HG02571 (cell line): ENCODE results near the gene INO80.

Experiments
- ATAC-seq: cut with Tn5 transposase; IDR thresholded peaks from one replicate; pipeline ENCODE4 v1.9.1; 2021; ENCODE audit warnings: mild to moderate bottlenecking, moderate library complexity; ENCODE audit not compliant: unreplicated experiment

INO80 gene

DNA sequence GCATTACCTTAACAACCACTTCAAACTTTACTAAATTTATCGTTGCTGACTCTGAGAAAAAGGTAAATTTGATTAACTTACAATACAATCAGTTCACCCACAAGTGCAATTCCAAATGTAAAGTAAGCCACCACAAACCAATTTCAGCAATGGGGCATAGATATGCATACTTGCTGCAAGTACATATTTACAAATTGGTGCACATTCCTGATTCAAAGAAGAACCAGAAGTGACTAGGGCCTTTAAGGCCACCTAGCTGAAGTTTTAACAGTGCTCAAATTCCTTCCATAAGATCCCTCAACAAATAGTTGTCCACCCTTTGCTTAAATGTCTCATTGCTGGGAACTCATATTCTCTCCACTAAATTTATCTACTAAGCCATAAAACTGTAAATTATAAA, 67.2 kb downstream of the INO80 start:
- ATAC-seq: no peak

- no peak for ATAC-seq
These were observed 67.7 kb downstream of the INO80 start for GRCh38 chr15:41048397-41048796.

- ATAC-seq: no peak
These were observed 68.6 kb downstream of the INO80 start for GRCh38 chr15:41047474-41047873.

- no peak for ATAC-seq
These were observed 72.7 kb downstream of the INO80 start for GRCh38 chr15:41043276-41043951.

- no peak for ATAC-seq
These were observed 73.2 kb downstream of the INO80 start for GRCh38 chr15:41042851-41043250.

GRCh38 chr15:41039121-41039520, 77.0 kb downstream of the INO80 start:
- ATAC-seq: no peak

- ATAC-seq: no peak
These were observed 84.1 kb downstream of the INO80 start for GRCh38 chr15:41032079-41032328.

GRCh38 chr15:41031232-41032078, 84.6 kb downstream of the INO80 start:
- no peak for ATAC-seq

DNA sequence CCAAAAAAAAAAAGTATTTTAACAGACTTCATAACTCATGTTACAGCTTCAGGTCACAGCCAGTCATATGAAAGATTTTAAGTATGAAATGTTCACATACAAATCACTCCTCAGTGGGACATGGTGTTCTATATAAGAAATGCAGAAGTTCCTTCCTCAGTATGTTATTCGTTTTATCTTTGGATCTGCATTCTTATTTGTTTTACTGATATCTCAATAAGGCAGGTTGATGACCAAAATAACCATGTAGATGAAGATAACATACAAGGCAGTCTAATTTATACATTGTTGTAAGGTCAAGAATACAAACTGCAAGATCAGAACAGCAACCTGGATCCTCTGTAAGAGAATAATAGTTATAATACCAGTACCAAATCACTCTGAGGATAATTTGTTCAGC, 87.2 kb downstream of the INO80 start:
- no peak for ATAC-seq

- no peak for ATAC-seq
These were observed 90.7 kb downstream of the INO80 start for GRCh38 chr15:41025393-41025792.

GRCh38 chr15:41024885-41025284, 91.2 kb downstream of the INO80 start:
- ATAC-seq: no peak

DNA sequence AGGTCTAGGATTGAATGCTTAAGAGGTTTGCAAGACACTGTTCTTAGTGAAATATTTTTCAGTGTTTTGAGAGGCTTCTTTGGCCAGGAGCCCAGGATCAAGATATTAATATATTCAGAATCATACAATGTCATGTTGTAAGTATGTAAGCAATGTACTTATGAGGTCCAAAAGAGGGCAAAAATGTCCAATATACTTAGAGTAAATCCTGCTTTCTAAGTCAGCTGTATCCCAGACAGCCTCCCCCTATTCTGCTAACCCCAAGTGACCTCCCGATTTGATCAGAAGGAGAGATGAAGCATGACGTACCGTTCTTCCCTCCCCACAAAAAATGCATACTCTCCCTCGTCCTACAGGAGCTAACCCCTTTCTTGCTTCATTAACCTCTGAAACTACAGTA, 91.9 kb downstream of the INO80 start:
- no peak for ATAC-seq

DNA sequence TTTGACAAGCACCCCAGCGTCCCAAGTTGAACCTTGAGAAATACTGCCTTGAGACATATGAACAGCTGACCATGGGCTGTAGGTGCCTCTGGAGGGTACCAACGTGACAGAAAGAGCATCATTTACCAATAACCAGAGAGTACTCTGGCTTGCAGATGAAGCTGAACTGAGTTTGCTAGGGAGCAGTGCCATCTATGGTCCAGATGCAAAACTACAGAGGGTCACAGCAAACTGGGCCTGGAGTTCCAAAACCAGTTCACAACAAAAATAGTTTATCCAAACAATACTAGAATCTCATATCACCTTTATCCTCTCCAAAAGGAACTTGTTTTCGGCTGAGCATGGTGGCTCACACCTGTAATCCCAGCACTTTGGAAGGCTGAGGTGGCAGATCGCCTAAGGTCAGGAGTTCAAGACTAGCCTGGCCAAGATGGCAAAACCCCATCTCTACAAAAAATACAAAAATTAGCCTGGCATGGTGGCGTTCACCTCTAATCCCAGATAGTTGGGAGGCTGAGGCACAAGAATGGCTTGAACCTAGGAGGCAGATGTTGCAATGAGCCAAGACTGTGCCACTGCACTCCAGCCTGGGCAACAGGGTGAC, 93.5 kb downstream of the INO80 start:
- no peak for ATAC-seq

DNA sequence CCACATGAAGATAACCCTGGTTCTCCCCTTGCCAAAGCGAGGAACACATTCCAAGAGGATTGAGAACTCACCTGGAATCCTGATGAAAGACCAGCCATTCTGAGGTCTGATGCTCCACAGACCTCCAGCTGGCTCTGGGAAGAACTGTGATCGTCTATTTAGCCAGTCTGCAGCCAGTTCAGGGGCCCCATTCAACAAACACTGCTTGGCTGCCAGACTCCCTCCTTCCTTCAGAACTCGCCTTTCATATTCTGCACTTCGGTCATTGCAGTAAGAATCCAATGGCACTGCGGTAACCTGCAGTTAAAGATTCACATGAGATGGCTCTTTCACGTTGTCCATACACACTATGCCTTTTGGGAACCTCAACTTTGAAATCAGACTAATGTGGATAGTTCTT, 95.3 kb downstream of the INO80 start:
- ATAC-seq: no peak

DNA sequence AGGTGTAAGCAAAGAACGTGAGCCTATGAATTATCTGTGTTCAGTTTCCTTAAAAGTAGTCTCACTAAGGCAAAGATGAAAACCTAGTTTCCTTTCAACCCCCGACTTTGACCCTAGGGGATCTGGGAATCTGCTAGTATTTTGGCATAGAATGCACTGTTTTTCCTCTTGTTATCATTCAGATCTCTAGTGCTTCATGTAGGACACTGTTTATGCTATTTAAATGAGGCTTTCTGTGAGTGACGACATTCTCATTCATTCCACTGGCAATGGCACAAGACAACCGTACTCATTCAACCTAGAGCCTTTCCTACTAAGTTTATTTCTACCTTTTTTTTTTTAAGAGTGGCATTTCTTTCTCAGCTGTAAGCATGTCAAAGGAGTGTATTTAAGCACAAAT, 95.8 kb downstream of the INO80 start:
- no peak for ATAC-seq

DNA sequence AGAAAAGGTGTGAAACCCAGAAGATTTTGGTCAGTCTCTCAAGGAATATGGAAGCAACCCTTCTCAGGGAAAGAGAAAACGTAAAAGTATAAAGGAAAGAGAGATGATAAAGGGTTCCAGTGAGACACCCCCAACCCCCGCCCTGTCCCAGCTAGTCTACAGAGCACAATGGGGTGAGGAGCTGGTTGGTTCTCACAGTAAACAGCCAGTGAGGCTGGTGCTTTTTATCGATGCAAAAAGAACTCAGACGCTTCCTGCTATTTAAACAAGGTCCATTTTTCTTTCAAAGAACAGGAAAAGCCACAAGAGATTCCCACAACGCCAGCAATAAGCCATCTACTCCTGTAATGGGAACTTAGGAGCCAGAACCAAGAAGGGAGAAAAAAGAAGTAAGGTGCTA, 96.9 kb downstream of the INO80 start:
- no peak for ATAC-seq

GRCh38 chr15:41018534-41018933, 97.5 kb downstream of the INO80 start:
- no peak for ATAC-seq

DNA sequence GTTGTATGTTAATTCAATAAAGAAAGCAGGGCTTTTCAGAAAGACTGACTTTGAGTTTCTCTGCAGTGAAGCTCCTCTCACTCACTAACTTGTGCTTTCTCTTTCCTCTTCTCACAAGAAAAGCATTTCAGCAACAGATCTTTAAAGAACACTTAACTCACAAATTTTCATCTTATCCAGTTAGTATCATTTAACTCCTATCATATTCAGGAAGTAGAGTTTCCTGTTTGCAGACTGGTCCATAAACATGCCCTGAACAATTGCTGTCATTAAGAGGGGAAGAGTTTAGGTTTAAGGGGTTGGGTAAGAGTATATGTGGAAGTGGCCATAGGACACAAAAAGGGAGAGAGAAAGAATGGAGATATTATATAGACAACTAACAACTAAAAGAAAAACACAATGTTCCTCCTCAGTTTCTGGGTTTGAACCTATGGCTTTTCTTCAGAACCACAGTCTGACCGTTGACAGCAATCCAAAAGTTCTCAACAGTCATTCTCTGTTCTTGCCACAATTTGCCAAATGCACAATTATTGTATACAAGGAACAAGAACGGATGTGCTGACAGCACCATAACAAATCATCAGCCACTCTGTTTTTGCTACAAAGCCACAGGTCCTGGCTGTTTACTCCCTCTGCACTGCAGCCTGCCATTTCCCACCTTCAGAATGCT, 98.9 kb downstream of the INO80 start:
- no peak for ATAC-seq

DNA sequence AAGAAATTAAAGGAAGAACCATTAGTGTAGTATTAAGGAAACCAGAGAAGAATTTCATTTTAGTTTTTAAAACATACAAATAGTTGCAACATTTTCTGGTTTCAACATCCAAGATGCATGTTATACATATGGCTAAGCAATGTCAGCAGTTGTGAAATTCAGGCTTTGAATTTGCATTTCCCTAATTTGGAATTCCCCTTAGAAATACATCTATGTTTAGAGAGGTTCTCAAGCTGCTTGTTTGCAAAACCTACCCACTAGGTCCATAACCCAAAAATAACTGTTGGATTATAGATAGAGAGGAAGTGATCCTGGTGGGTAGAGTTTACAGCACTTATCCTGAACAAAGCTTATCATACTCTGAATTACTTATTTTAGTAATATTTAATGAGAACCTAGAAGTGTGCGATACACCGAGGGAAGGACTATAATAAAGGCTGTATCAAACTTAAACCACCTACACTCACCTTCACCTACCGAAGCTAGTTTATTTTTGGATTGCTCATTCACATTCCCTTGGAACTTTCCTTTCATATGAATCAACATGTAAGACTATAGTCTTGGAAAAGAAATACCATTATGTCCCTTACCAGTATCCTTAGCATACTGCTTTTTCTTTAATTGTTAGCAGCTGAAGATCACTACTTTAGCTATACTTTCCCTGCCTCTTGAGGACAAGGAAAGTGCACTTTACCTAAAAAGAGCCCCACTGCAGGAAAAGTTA, 102.2 kb downstream of the INO80 start:
- ATAC-seq: peak; percentile 58

- ATAC-seq: no peak
These were observed 104.8 kb downstream of the INO80 start for GRCh38 chr15:41011055-41011815.
